SU-DHL-6 (cell line): Measurements from ENCODE around the gene MBP.

Experiments used
- H2AFZ ChIP-seq: fragments of 200-600 bp; sonication (generic); 2 replicates; pipeline ENCODE4 v1.6.1; 2014; ENCODE audit warnings: low read depth, mild to moderate bottlenecking, moderate library complexity, mixed read lengths, antibody characterized with exemption, low read length; ENCODE audit not compliant: severe bottlenecking
- H3F3A ChIP-seq: fragments of 200-600 bp; shearing (Covaris generic); 2 replicates; pipeline ENCODE4 v1.6.0; 2016; ENCODE audit warnings: antibody characterized with exemption, mild to moderate bottlenecking; ENCODE audit not compliant: insufficient read depth
- H3K27ac ChIP-seq: fragments of 200-600 bp; sonication (generic); 2 replicates; pipeline ENCODE4 v1.5.1; 2016; ENCODE audit warnings: low read depth, mild to moderate bottlenecking, low read length, moderate library complexity, mixed read lengths
- H3K27me3 ChIP-seq: fragments of 200-600 bp; sonication (generic), shearing (Covaris generic); 2 replicates; pipeline ENCODE4 v1.6.0; 2014; ENCODE audit warnings: mild to moderate bottlenecking, low read length
- H3K36me3 ChIP-seq: fragments of 200-600 bp; sonication (generic); 2 replicates; pipeline ENCODE4 v1.6.1; 2014; ENCODE audit warnings: mild to moderate bottlenecking, low read length, mixed read lengths
- H3K4me2 ChIP-seq: fragments of 300-600, 200-600 bp; shearing (Covaris generic), sonication (generic); 2 replicates; pipeline ENCODE4 v1.6.0; 2014; ENCODE audit warnings: low read length, low read depth, mild to moderate bottlenecking; ENCODE audit not compliant: poor library complexity, severe bottlenecking
- H3K4me3 ChIP-seq: fragments of 200-600 bp; sonication (generic); 2 replicates; pipeline ENCODE4 v1.5.1; 2014; ENCODE audit warnings: antibody characterized with exemption, low read length, mild to moderate bottlenecking, mixed read lengths; ENCODE audit not compliant: insufficient read depth, poor library complexity, severe bottlenecking
- H3K79me2 ChIP-seq: fragments of 200-600 bp; sonication (generic); 2 replicates; pipeline ENCODE4 v1.6.1; 2014; ENCODE audit warnings: mild to moderate bottlenecking, low read length, moderate library complexity; ENCODE audit not compliant: insufficient read depth
- H3K9ac ChIP-seq: fragments of 200-600 bp; sonication (generic); 2 replicates; pipeline ENCODE4 v1.7.0; 2014; ENCODE audit warnings: mild to moderate bottlenecking, low read length
- H3K9me2 ChIP-seq: fragments of 200-600 bp; sonication (generic); replicated peaks from 2 replicates; pipeline ENCODE4 v1.6.1; 2014; ENCODE audit warnings: low read length; ENCODE audit not compliant: insufficient read depth
- H3K9me3 ChIP-seq: fragments of 200-600 bp; sonication (generic); 2 replicates; pipeline ENCODE4 v1.6.1; 2014; ENCODE audit warnings: low read length, mixed read lengths; ENCODE audit not compliant: insufficient read depth
- H4K20me1 ChIP-seq: fragments of 200-600 bp; sonication (generic); 2 replicates; pipeline ENCODE4 v1.6.1; 2014; ENCODE audit warnings: low read depth, mild to moderate bottlenecking, antibody characterized with exemption, low read length, moderate library complexity, mixed read lengths
- CTCF ChIP-seq: fragments of 200-600 bp; sonication (generic); IDR thresholded peaks from one replicate; pipeline ENCODE4 v1.5.1; 2017; ENCODE audit warnings: antibody characterized with exemption, mild to moderate bottlenecking, low read length, moderate library complexity; ENCODE audit not compliant: insufficient read depth, poor library complexity, severe bottlenecking
- EZH2phosphoT487 ChIP-seq: fragments of 200-600 bp; sonication (generic), shearing (Covaris generic); conservative IDR thresholded peaks from 2 replicates; pipeline ENCODE4 v1.6.1; 2018; ENCODE audit warnings: mild to moderate bottlenecking, antibody characterized with exemption, low read length, moderate library complexity, mixed read lengths

Gene MBP

GRCh38 chr18:77024476-77024875, 108.1 kb downstream of the MBP start:
- H3K27me3 ChIP-seq, result no peaks in the 10 kb centered on the region
- H3K4me2 ChIP-seq, result no peak overlapping the region
- no peak overlapping the region for H3K9ac ChIP-seq
- no peak overlapping the region for H3K27ac ChIP-seq
- H3K79me2 ChIP-seq, result peaks cover 30% of the 10 kb centered on the region; the same call in 1 of the 2 replicates
- no peak overlapping the region for H2AFZ ChIP-seq
- H3K9me2 ChIP-seq, result no peaks in the 10 kb centered on the region
- no peaks in the 10 kb centered on the region for H3K9me3 ChIP-seq
- no peak overlapping the region for H3K4me3 ChIP-seq
- TF ChIP-seq EZH2phosphoT487 (no peak), CTCF (no peak)
- H3F3A ChIP-seq, result no peaks in the 10 kb centered on the region
- no peaks in the 10 kb centered on the region for H3K36me3 ChIP-seq
- H4K20me1 ChIP-seq, result no peaks in the 10 kb centered on the region

- Histone ChIP-seq H3K9me2 (no peaks in the 10 kb centered on the region), H3K36me3 (no peaks in the 10 kb centered on the region), H3K27me3 (no peaks in the 10 kb centered on the region), H3K9me3 (no peaks in the 10 kb centered on the region), H3K4me3 (no peak overlapping the region), H2AFZ (no peak overlapping the region), H3K27ac (no peak overlapping the region; the same call in 1 of the 2 replicates), H3K4me2 (no peak overlapping the region), H3K79me2 (peaks cover 29% of the 10 kb centered on the region; the same call in 1 of the 2 replicates), H3F3A (no peaks in the 10 kb centered on the region), H4K20me1 (no peaks in the 10 kb centered on the region), H3K9ac (no peak overlapping the region)
- no peak for TF ChIP-seq CTCF
- TF ChIP-seq EZH2phosphoT487, result no peak
These were observed 109.3 kb downstream of the MBP start for GRCh38 chr18:77023102-77023782.

GRCh38 chr18:77022556-77022955, 110.0 kb downstream of the MBP start:
- Histone ChIP-seq H2AFZ (no peak overlapping the region), H3F3A (no peaks in the 10 kb centered on the region), H3K9ac (no peak overlapping the region), H3K9me2 (no peaks in the 10 kb centered on the region), H3K79me2 (peaks cover 29% of the 10 kb centered on the region; the same call in 1 of the 2 replicates), H3K36me3 (no peaks in the 10 kb centered on the region), H3K4me2 (no peak overlapping the region), H3K4me3 (no peak overlapping the region), H3K27me3 (no peaks in the 10 kb centered on the region), H3K27ac (no peak overlapping the region; the same call in 1 of the 2 replicates), H3K9me3 (no peaks in the 10 kb centered on the region), H4K20me1 (no peaks in the 10 kb centered on the region)
- no peak for TF ChIP-seq EZH2phosphoT487
- TF ChIP-seq CTCF, result no peak
